Small intestine (tissue), 7 donors: Measurements from ENCODE around the gene FMN2. TPM values are rescaled to one million over a fixed set of nuclear protein-coding genes. Genes with fewer than 3 reads are reported as not detected.

ENCODE experiments used
- DNase-seq, 2 donors: peaks; one replicate each; pipeline versions ENCODE4 v3.0.0 to v3.0.0-alpha.2; 2013
- FAIRE-seq: peaks from 2 replicates; lab custom pipeline; 2012; peaks lifted over from hg19 to GRCh38; lab: Jason Lieb, UNC
- H3K27ac ChIP-seq, 3 donors: one replicate each; pipeline ENCODE4 v1.5.1; 2013; ENCODE audit warnings: low read length in 2 of 3, mild to moderate bottlenecking in 2 of 3, control low read depth in 1 of 3, inconsistent platforms in 1 of 3, low read depth in 1 of 3, moderate library complexity in 1 of 3
- H3K27me3 ChIP-seq, 3 donors: one replicate each; pipeline ENCODE4 v1.6.1; 2013; ENCODE audit warnings: low read length in 3 of 3, inconsistent platforms in 1 of 3; ENCODE audit not compliant: control insufficient read depth in 3 of 3, insufficient read depth in 3 of 3
- H3K36me3 ChIP-seq, 3 donors: one replicate each; pipeline ENCODE4 v1.6.1; 2013; ENCODE audit warnings: low read length in 3 of 3, inconsistent platforms in 1 of 3, low read depth in 1 of 3, mild to moderate bottlenecking in 1 of 3, moderate library complexity in 1 of 3; ENCODE audit not compliant: control insufficient read depth in 3 of 3, insufficient read depth in 2 of 3
- H3K4me1 ChIP-seq, 3 donors: one replicate each; pipeline ENCODE4 v1.6.1; 2013; ENCODE audit warnings: low read length in 2 of 3, inconsistent platforms in 1 of 3, low read depth in 1 of 3, mild to moderate bottlenecking in 1 of 3, moderate library complexity in 1 of 3; ENCODE audit not compliant: control insufficient read depth in 3 of 3, insufficient read depth in 2 of 3
- H3K4me3 ChIP-seq, 3 donors: one replicate each; pipeline ENCODE4 v1.5.1; 2013; ENCODE audit warnings: low read length in 3 of 3, control low read depth in 1 of 3, inconsistent platforms in 1 of 3, low read depth in 1 of 3, mild to moderate bottlenecking in 1 of 3, moderate library complexity in 1 of 3
- H3K9me3 ChIP-seq, 2 donors: one replicate each; pipeline ENCODE4 v1.6.1; 2013; ENCODE audit warnings: low read depth in 1 of 2, low read length in 1 of 2; ENCODE audit not compliant: control insufficient read depth in 2 of 2, insufficient read depth in 1 of 2
- WGBS, 3 donors: extraction: QIAGEN DNeasy Blood & Tissue Kit; methylation state at CpG; one replicate each; pipeline ENCODE4 v1.1.7; 2013; 5-methylcytosine and 5-hydroxymethylcytosine counted together
- polyA plus RNA-seq, 4 donors: library from polyadenylated mRNA; stranded (reverse) in 3 of 4; unstranded in 1 of 4; fragments of 200-250 nt in 3 of 4; fragments of 120-200 nt in 1 of 4; gene quantifications; one replicate each; pipeline versions ENCODE4 v1.2.1 to v1.2.3, GENCODE V29; 2013
- donor health status: healthy with polysubstance abuse.
- donor health status: control.
- donor health status: control.
- donor health status: Bipolar disorder and iron deficiency.
- donor health status: healthy.

Gene FMN2
- polyA plus RNA-seq, 4 donors: 0.59 to 0.70 TPM; not detected in 2

GRCh38 chr1:240199758-240200645 lies 108.3 kb downstream of the FMN2 start:
- DNase-seq (no peak), FAIRE-seq (no peak)
- Histone ChIP-seq H3K36me3 (no peaks in the 10 kb centered on the region), H3K4me1 (no peaks in the 10 kb centered on the region), H3K27ac (peak overlapping the region in 1 of 3 donors; percentile 16), H3K27me3 (no peaks in the 10 kb centered on the region), H3K9me3 (peaks cover 0 to 8% of the 10 kb centered on the region in 2 donors), H3K4me3 (no peak overlapping the region)
- WGBS, 3 donors: 48 to 64% (median 58%) methylated on average over 9 of the region's 9 CpGs

- DNase-seq (no peak), FAIRE-seq (no peak)
- 74 to 88% (median 80%) methylated on average over 4 of the region's 4 CpGs for WGBS, 3 donors
These were observed 110.2 kb downstream of the FMN2 start for GRCh38 chr1:240201931-240202330.

GRCh38 chr1:240207073-240207709 lies 115.5 kb downstream of the FMN2 start:
- WGBS, 3 donors: 90 to 94% (median 93%) methylated on average over 14 to 18 of the region's 18 CpGs
- no peak overlapping the region for H3K4me3 ChIP-seq
- DNase-seq (no peak), FAIRE-seq (no peak)
- H3K27ac ChIP-seq: no peak overlapping the region
- peaks cover 0 to 6% of the 10 kb centered on the region in 2 donors for H3K9me3 ChIP-seq
- no peaks in the 10 kb centered on the region for H3K27me3 ChIP-seq
- no peaks in the 10 kb centered on the region for H3K4me1 ChIP-seq
- no peaks in the 10 kb centered on the region for H3K36me3 ChIP-seq

More at GRCh38 chr1:240201931-240202330, 110.2 kb downstream of the FMN2 start:
- Histone ChIP-seq H3K9me3 (peaks cover 0 to 9% of the 10 kb centered on the region in 2 donors), H3K36me3 (no peaks in the 10 kb centered on the region), H3K4me1 (no peaks in the 10 kb centered on the region), H3K4me3 (no peak overlapping the region), H3K27ac (no peak overlapping the region), H3K27me3 (no peaks in the 10 kb centered on the region)

- H3K4me1 ChIP-seq: no peaks in the 10 kb centered on the region
- H3K27ac ChIP-seq: no peak overlapping the region
- H3K36me3 ChIP-seq: no peaks in the 10 kb centered on the region
- no peak for FAIRE-seq
- H3K27me3 ChIP-seq: no peaks in the 10 kb centered on the region
- no peak for DNase-seq
- peaks cover 0 to 3% of the 10 kb centered on the region in 2 donors for H3K9me3 ChIP-seq
- WGBS, 3 donors: 78 to 86% (median 79%) methylated on average over 4 of the region's 4 CpGs
- H3K4me3 ChIP-seq: no peak overlapping the region
These were observed 118.3 kb downstream of the FMN2 start for GRCh38 chr1:240210026-240210425.

DNA sequence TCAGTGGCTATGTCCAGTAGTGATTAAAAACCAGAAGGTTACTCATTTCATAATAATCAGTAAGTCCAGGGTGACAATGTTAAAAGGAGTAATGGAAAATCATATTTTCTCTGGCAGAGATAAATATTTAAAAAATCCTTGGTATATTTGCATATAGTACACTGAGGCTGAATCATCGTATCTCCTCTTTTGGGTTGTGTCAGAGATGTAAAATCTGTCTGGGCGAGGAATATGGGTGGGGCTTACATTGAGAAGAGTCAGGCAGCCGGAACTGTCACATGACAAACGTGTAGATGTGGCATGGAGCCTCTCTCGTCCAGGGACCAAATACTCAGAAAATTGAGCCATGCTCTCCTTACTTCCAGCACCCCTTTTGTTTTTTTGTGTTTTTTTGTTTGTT lies 120.9 kb downstream of the FMN2 start:
- Histone ChIP-seq H3K27me3 (no peaks in the 10 kb centered on the region), H3K4me1 (no peaks in the 10 kb centered on the region), H3K9me3 (no peaks in the 10 kb centered on the region), H3K4me3 (no peak overlapping the region), H3K36me3 (no peaks in the 10 kb centered on the region), H3K27ac (no peak overlapping the region)
- no peak for FAIRE-seq
- DNase-seq: no peak
- 70 to 74% (median 70%) methylated on average over 5 of the region's 5 CpGs for WGBS, 3 donors

DNA sequence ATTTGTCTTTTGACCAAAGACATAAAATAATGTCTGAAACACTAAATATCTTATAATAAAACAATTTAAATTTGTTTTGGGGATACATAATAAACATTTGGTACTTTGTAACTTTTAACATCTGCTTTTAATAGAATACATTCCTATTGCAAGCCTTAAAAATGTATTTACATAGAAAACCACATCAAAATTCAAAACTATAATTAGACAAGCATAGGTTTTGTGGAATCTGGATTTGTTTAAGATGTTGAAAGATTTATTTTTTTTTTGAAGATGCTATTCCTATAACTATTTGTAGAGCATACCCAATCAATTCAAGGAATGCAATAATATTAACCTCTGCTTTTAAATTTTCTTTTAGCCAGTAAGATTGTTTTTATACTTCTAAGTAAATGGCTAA lies 125.7 kb downstream of the FMN2 start:
- no peak for FAIRE-seq
- Histone ChIP-seq H3K9me3 (no peaks in the 10 kb centered on the region), H3K27me3 (no peaks in the 10 kb centered on the region), H3K4me1 (no peaks in the 10 kb centered on the region), H3K4me3 (no peak overlapping the region), H3K27ac (no peak overlapping the region), H3K36me3 (no peaks in the 10 kb centered on the region)
- DNase-seq: no peak

GRCh38 chr1:240219104-240219503 lies 127.4 kb downstream of the FMN2 start:
- Histone ChIP-seq H3K4me1 (no peaks in the 10 kb centered on the region), H3K27me3 (no peaks in the 10 kb centered on the region), H3K9me3 (no peaks in the 10 kb centered on the region), H3K36me3 (no peaks in the 10 kb centered on the region), H3K4me3 (no peak overlapping the region), H3K27ac (no peak overlapping the region)
- no peak for FAIRE-seq
- no peak for DNase-seq
- 58 to 73% (median 66%) methylated on average over 6 of the region's 6 CpGs for WGBS, 3 donors

DNA sequence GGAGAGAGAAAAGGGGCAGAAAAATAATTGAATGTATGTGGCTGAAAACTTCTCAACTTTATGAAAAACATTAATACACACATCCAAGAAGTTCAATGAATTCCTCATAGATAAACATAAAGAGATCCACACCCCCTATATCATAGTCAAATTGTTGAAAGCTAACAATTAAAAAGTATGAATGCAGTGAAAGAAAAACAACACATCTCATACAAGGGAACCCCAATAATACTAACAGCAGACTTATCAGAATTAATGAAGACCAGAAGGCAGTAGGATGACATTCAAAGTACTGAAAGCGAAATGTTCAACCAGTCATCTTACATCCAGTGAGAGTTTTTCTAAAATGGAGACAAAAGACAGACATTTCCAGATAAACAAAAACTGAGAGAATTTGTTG lies 134.4 kb downstream of the FMN2 start:
- no peak for FAIRE-seq
- Histone ChIP-seq H3K4me3 (no peak overlapping the region), H3K27me3 (no peaks in the 10 kb centered on the region), H3K9me3 (peaks cover 0 to 6% of the 10 kb centered on the region in 2 donors), H3K4me1 (no peaks in the 10 kb centered on the region), H3K27ac (no peak overlapping the region), H3K36me3 (no peaks in the 10 kb centered on the region)
- DNase-seq: no peak
- WGBS, 3 donors: 65 to 78% (median 69%) methylated on average over 1 of the region's 1 CpG
